Raji (cell line): ENCODE data around the gene CNNM1.

Experiments
- POLR2A ChIP-seq: IDR thresholded peaks from 2 replicates; pipeline ENCODE4 v1.6.1; 2011; ENCODE audit warnings: low read depth, low read length, control low read depth; ENCODE audit not compliant: insufficient read depth

The CNNM1 gene

DNA sequence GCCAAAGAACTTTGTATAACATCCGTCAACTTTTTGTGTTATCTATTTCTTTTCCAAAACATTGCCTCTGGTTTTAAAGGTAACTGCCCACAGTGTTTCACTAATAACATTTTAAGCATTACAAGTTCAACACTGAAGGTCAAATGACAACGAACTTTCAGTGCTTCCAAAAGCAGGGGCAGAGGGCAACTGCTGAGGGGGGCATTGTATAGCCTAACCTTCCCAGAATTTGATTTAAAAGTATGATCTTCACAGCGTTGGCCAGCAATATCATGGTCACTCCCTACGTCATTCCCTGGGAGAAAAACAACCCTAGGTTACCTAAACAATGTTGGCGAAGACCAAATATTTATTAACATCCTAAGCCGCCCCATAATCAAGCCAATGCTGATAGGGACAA, 103.7 kb downstream of the CNNM1 start:
- no peak for TF ChIP-seq POLR2A

DNA sequence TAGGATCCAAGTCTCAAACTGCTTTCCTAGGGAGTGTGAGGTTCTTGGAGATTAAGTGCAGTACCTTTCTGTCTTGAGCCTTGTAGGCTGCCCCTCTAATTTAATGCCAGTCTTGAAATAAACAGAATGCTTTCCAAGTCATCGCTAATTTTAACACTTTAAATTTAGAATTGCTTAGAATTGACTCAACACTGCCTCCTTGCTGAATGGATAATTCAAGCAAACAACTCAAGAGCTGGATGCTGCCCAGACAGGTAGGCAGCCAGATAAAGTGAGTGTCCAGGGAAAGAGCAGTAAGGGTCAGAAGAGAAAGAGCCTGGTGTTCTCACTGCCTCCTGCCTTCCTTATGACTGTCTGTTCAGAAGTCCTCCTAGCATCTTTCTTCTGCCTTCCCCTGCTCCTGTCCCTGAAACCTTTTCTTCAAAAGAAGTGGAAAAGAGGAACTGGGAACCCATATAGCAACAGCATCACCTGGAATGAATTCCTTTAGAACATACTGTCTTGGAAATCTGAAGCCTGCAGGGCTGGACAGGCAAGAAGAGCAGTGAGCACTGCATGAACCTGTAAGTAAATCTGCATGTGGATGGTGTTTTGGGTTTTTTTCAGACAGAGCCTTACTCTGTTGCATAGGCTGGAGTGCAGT, 104.3 kb downstream of the CNNM1 start:
- TF ChIP-seq POLR2A, result no peak

DNA sequence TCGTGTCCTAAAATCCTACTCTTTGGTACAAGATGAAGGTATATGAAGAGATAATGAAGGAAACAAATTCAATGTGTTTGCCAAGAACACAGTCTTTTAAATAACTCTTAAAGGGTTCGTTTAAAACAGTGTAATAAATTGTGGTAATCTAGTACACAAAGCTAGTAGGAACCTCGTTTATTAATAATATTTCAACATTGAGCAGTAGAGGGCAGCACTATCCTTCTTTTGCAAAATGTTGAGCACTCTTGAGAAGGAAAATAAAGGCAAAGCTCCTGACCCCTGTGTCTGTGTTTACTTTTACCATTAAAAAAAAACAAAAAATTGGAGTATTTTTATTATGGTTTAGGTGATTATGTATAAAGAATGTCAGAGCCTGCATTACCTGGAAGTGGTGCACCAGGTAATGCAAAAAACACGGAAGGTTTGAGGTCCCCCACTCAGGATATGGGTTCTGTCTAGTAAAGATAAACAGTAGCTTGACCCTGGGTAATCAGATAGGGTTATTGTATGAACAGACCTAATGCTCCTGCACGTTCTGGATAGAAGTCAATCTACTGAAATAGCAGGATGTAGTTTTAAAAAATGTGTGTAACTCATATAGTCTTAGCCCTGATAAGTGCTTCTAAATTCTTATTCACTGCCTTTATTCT, 107.0 kb downstream of the CNNM1 start:
- TF ChIP-seq POLR2A, result no peak

DNA sequence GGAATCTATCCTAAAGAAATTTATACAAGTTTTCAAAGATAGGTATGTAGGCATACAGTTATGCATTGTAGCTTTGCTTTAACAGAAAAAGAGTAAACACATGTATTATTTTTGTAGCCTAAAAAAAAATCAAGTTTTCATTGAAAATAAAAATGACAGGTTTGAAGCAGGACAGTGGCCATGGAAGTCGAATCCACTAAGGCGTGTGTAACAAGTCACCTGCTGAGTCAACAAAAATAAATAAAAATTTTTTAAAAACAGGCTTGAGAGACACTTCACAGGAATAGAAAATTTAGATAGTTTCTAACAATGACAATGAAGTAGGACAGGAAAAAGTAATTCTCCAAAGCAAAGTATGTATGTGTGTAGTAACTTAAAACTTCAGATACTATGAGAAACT, 109.7 kb downstream of the CNNM1 start:
- no peak for TF ChIP-seq POLR2A

DNA sequence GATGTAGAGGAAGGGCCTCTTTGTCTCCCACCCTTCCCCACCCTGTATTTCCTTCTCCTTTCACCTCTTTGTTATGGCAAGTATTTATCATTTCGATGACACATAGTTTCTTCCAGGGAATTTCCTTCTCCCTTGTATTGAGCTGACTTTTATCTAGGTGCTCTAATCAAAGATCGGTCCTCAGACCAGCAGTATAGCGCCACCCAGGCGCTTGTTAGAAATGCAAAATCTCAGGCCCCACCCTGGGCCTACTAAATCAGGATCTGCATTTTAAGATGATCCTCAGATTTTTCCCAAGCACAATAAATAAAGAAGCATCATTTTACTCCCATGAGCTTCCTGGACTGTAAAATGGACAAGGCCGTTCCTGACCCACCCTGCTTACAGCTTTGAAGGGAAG, 113.2 kb downstream of the CNNM1 start:
- no peak for TF ChIP-seq POLR2A

DNA sequence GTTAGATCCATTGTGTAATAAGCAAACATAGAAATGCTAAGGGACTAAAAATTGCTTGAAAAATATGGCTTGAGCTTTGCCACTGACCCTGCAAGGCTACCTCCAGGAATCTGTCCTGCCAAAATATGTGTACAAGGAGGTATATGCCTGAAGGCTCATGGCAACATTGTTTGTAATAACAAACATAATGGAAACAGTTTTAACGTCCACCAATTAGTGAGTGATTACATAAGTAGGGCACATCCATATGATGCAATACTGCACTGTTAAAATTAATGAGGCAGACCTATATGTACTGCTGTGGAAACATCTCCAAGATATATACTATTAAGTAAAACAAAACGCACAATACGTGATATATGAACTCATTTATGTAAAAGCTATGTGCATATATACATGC, 114.3 kb downstream of the CNNM1 start:
- TF ChIP-seq POLR2A, result no peak
